Prostate gland (tissue), 2 donors: Measurements from ENCODE around the gene RHCE.
"Not testable (repeated sequence)": the region's sequence is repeated elsewhere in the genome, so short reads cannot be mapped to it uniquely, and the experiment has no call there.

ENCODE experiments used
- CTCF ChIP-seq, 4 experiments: fragments of 200-600 bp in 2 of 4; fragments of 450-650 bp in 2 of 4; sonication (generic) in 2 of 4; IDR thresholded peaks; 1 replicate in 3 of 4; 2 replicates in 1 of 4; pipeline ENCODE4 v1.5.1; 2016 to 2019; ENCODE audit warnings: antibody characterized with exemption in 4 of 4, mild to moderate bottlenecking in 2 of 4, moderate library complexity in 2 of 4
- POLR2A ChIP-seq: fragments of 450-650 bp; IDR thresholded peaks from one replicate; pipeline ENCODE4 v1.6.1; 2016; ENCODE audit warnings: antibody characterized with exemption, mild to moderate bottlenecking

- not testable (repeated sequence) for TF ChIP-seq CTCF (IDR thresholded peaks at IDR 0.05); POLR2A
Observed at GRCh38 chr1:25336922-25337354, 83.7 kb downstream of the RHCE start.
